GM19397 (cell line): ENCODE results near the gene ACACA.
A peak's percentile ranks its signal among the peaks of the same experiment; 100 is the strongest.

Experiments used
- ATAC-seq: cut with Tn5 transposase; IDR thresholded peaks from one replicate; pipeline ENCODE4 v1.9.1; 2021; ENCODE audit warnings: mild to moderate bottlenecking, moderate library complexity; ENCODE audit not compliant: unreplicated experiment

Gene ACACA

GRCh38 chr17:37109731-37110710, 296.6 kb downstream of the ACACA start:
- ATAC-seq, result no peak

GRCh38 chr17:37109106-37109505, 297.5 kb downstream of the ACACA start:
- ATAC-seq, result no peak

GRCh38 chr17:37107406-37108083, 299.1 kb downstream of the ACACA start:
- ATAC-seq, result no peak

GRCh38 chr17:37106049-37106448, 300.6 kb downstream of the ACACA start:
- no peak for ATAC-seq

GRCh38 chr17:37103231-37103630, 303.4 kb downstream of the ACACA start:
- no peak for ATAC-seq

- no peak for ATAC-seq
These were observed 305.3 kb downstream of the ACACA start for GRCh38 chr17:37101306-37101705.

GRCh38 chr17:37100231-37100630, 306.4 kb downstream of the ACACA start:
- no peak for ATAC-seq

GRCh38 chr17:37098910-37099664, 307.5 kb downstream of the ACACA start:
- ATAC-seq, result no peak

GRCh38 chr17:37098152-37098551, 308.5 kb downstream of the ACACA start:
- no peak for ATAC-seq

- ATAC-seq, result no peak
These were observed 309.5 kb downstream of the ACACA start for GRCh38 chr17:37097154-37097553.

GRCh38 chr17:37096071-37096470, 310.6 kb downstream of the ACACA start:
- no peak for ATAC-seq

- no peak for ATAC-seq
These were observed 312.2 kb downstream of the ACACA start for GRCh38 chr17:37094391-37094790.

- no peak for ATAC-seq
These were observed 313.9 kb downstream of the ACACA start for GRCh38 chr17:37092701-37093100.

- no peak for ATAC-seq
These were observed 314.6 kb downstream of the ACACA start for GRCh38 chr17:37092071-37092470.

- no peak for ATAC-seq
These were observed 315.7 kb downstream of the ACACA start for GRCh38 chr17:37090941-37091340.

GRCh38 chr17:37089956-37090355, 316.7 kb downstream of the ACACA start:
- peak; percentile 66 for ATAC-seq

- no peak for ATAC-seq
These were observed 317.7 kb downstream of the ACACA start for GRCh38 chr17:37088913-37089312.

GRCh38 chr17:37088459-37088858, 318.2 kb downstream of the ACACA start:
- ATAC-seq, result no peak

GRCh38 chr17:37087683-37088082, 319.0 kb downstream of the ACACA start:
- no peak for ATAC-seq

- no peak for ATAC-seq
These were observed 319.7 kb downstream of the ACACA start for GRCh38 chr17:37086948-37087347.

- ATAC-seq, result no peak
These were observed 320.3 kb downstream of the ACACA start for GRCh38 chr17:37086334-37086733.
